Measurements from ENCODE around the gene INAFM2. TPM values are rescaled to one million over a fixed set of nuclear protein-coding genes. Genes with fewer than 3 reads are reported as not detected.

Gene INAFM2
- total and polyA plus RNA-seq, 2 donors (not counting 1 experiment from before 2014, with no cell fraction given), result 8.9 to 11.0 TPM

- H3K9ac ChIP-seq (ENCODE audit: insufficient read depth, low read length), result no peak overlapping the region
- no peak overlapping the region for H3K4me2 ChIP-seq (ENCODE audit: extremely low read depth, insufficient read depth, low read length)
- DNase-seq (ENCODE audit: low read depth in 2 of 2), result no peak
- no peaks in the 10 kb centered on the region for H4K20me1 ChIP-seq (ENCODE audit: control insufficient read depth, extremely low read depth, insufficient read depth, low read length)
- peaks cover 20% of the 10 kb centered on the region for H3K27me3 ChIP-seq (ENCODE audit: control insufficient read depth, insufficient read depth, low read length)
- H3K27ac ChIP-seq (ENCODE audit: insufficient read depth, low read length), result no peak overlapping the region
- H3K4me1 ChIP-seq (ENCODE audit: control insufficient read depth, extremely low read depth, insufficient read depth, low read length), result no peaks in the 10 kb centered on the region
- TF ChIP-seq CTCF (conservative IDR thresholded peaks at IDR 0.05 in 1 of 2, IDR thresholded peaks at IDR 0.05 in 1 of 2; ENCODE audit: low read depth in 1 of 2, low read length in 2 of 2) (no peak), EZH2 (IDR thresholded peaks at IDR 0.05; ENCODE audit: low read length, missing control alignments) (no peak)
- no peaks in the 10 kb centered on the region for H3K79me2 ChIP-seq (ENCODE audit: control insufficient read depth, insufficient read depth, low read length)
- no peaks in the 10 kb centered on the region for H3K9me3 ChIP-seq (ENCODE audit: control insufficient read depth, insufficient read depth, low read depth, low read length)
- no peak overlapping the region for H2AFZ ChIP-seq (ENCODE audit: low read length)
- H3K36me3 ChIP-seq (ENCODE audit: control insufficient read depth, insufficient read depth, low read length), result no peaks in the 10 kb centered on the region
- no peak overlapping the region for H3K4me3 ChIP-seq (replicated peaks in 1 of 4; ENCODE audit: control extremely low read depth in 1 of 4, insufficient read depth in 1 of 4, low read depth in 3 of 4, low read length in 4 of 4)
Observed at GRCh38 chr15:40303576-40303975, 19.9 kb upstream of the INAFM2 start.

GRCh38 chr15:40305281-40305680 is 18.2 kb upstream of the INAFM2 start:
- no peak overlapping the region for H3K9ac ChIP-seq (ENCODE audit: insufficient read depth, low read length)
- no peaks in the 10 kb centered on the region for H3K36me3 ChIP-seq (ENCODE audit: control insufficient read depth, insufficient read depth, low read length)
- no peak for DNase-seq (ENCODE audit: low read depth in 2 of 2)
- H3K4me1 ChIP-seq (ENCODE audit: control insufficient read depth, extremely low read depth, insufficient read depth, low read length), result no peaks in the 10 kb centered on the region
- no peak overlapping the region for H2AFZ ChIP-seq (ENCODE audit: low read length)
- no peaks in the 10 kb centered on the region for H3K9me3 ChIP-seq (ENCODE audit: control insufficient read depth, insufficient read depth, low read depth, low read length)
- H3K4me2 ChIP-seq (ENCODE audit: extremely low read depth, insufficient read depth, low read length), result no peak overlapping the region
- TF ChIP-seq EZH2 (IDR thresholded peaks at IDR 0.05; ENCODE audit: low read length, missing control alignments) (no peak), CTCF (conservative IDR thresholded peaks at IDR 0.05 in 1 of 2, IDR thresholded peaks at IDR 0.05 in 1 of 2; ENCODE audit: low read depth in 1 of 2, low read length in 2 of 2) (no peak)
- no peak overlapping the region for H3K4me3 ChIP-seq (replicated peaks in 1 of 4; ENCODE audit: control extremely low read depth in 1 of 4, insufficient read depth in 1 of 4, low read depth in 3 of 4, low read length in 4 of 4)
- peaks cover 21% of the 10 kb centered on the region for H3K27me3 ChIP-seq (ENCODE audit: control insufficient read depth, insufficient read depth, low read length)
- H3K27ac ChIP-seq (ENCODE audit: insufficient read depth, low read length), result no peak overlapping the region
- no peaks in the 10 kb centered on the region for H3K79me2 ChIP-seq (ENCODE audit: control insufficient read depth, insufficient read depth, low read length)
- no peaks in the 10 kb centered on the region for H4K20me1 ChIP-seq (ENCODE audit: control insufficient read depth, extremely low read depth, insufficient read depth, low read length)

GRCh38 chr15:40306371-40306770 is 17.1 kb upstream of the INAFM2 start:
- Histone ChIP-seq H3K9ac (ENCODE audit: insufficient read depth, low read length) (no peak overlapping the region), H3K9me3 (ENCODE audit: control insufficient read depth, insufficient read depth, low read depth, low read length) (no peaks in the 10 kb centered on the region), H2AFZ (ENCODE audit: low read length) (no peak overlapping the region), H3K36me3 (ENCODE audit: control insufficient read depth, insufficient read depth, low read length) (no peaks in the 10 kb centered on the region), H3K4me1 (ENCODE audit: control insufficient read depth, extremely low read depth, insufficient read depth, low read length) (no peaks in the 10 kb centered on the region), H4K20me1 (ENCODE audit: control insufficient read depth, extremely low read depth, insufficient read depth, low read length) (no peaks in the 10 kb centered on the region), H3K4me3 (replicated peaks in 1 of 4; ENCODE audit: control extremely low read depth in 1 of 4, insufficient read depth in 1 of 4, low read depth in 3 of 4, low read length in 4 of 4) (no peak overlapping the region), H3K27ac (ENCODE audit: insufficient read depth, low read length) (no peak overlapping the region), H3K4me2 (ENCODE audit: extremely low read depth, insufficient read depth, low read length) (no peak overlapping the region), H3K27me3 (ENCODE audit: control insufficient read depth, insufficient read depth, low read length) (peaks cover 25% of the 10 kb centered on the region), H3K79me2 (ENCODE audit: control insufficient read depth, insufficient read depth, low read length) (no peaks in the 10 kb centered on the region)
- TF ChIP-seq CTCF (conservative IDR thresholded peaks at IDR 0.05 in 1 of 2, IDR thresholded peaks at IDR 0.05 in 1 of 2; ENCODE audit: low read depth in 1 of 2, low read length in 2 of 2), result no peak
- no peak for TF ChIP-seq EZH2 (IDR thresholded peaks at IDR 0.05; ENCODE audit: low read length, missing control alignments)
- no peak for DNase-seq (ENCODE audit: low read depth in 2 of 2)
